ENCODE results near the gene SELP.

DNA sequence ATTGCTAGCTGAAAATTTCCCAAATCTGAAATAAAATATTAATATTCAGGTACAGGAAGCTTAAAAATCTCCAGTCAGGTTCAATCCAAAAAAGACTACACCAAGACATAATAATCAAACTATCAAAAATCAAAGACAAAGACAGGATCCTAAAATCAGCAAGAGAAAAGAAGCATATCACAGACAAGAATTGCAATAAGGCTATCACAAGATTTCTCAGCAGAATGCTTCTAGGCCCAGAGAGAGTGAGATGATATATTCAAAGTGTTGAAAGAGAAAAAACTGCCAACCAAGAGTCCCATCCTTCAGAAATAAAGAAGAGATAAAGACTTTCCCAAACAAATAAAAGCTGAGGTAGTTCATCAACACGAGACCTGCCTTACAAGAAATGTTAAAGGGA, 5.0 kb upstream of the SELP start:
- TF ChIP-seq, protein P1, sequence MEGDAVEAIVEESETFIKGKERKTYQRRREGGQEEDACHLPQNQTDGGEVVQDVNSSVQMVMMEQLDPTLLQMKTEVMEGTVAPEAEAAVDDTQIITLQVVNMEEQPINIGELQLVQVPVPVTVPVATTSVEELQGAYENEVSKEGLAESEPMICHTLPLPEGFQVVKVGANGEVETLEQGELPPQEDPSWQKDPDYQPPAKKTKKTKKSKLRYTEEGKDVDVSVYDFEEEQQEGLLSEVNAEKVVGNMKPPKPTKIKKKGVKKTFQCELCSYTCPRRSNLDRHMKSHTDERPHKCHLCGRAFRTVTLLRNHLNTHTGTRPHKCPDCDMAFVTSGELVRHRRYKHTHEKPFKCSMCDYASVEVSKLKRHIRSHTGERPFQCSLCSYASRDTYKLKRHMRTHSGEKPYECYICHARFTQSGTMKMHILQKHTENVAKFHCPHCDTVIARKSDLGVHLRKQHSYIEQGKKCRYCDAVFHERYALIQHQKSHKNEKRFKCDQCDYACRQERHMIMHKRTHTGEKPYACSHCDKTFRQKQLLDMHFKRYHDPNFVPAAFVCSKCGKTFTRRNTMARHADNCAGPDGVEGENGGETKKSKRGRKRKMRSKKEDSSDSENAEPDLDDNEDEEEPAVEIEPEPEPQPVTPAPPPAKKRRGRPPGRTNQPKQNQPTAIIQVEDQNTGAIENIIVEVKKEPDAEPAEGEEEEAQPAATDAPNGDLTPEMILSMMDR (IDR thresholded peaks at IDR 0.05; ENCODE audit: poor library complexity): no peak
- no peak for TF ChIP-seq EZH2 (IDR thresholded peaks at IDR 0.05; ENCODE audit: borderline replicate concordance)
- no peak for TF ChIP-seq EZH2phosphoT487 (IDR thresholded peaks at IDR 0.05; ENCODE audit: low read depth, severe bottlenecking, unreplicated experiment)
